Trophoblast cell (in vitro differentiated cells and primary cell): ENCODE data around the gene DKKL1.

Experiments
- DNase-seq, 2 donors: peaks; one replicate each; pipeline ENCODE4 v3.0.0-alpha.2; 2016
- H2AFZ ChIP-seq: 2 replicates; pipeline ENCODE4 v1.6.1; 2013; ENCODE audit warnings: low read length, moderate library complexity, mild to moderate bottlenecking; ENCODE audit not compliant: insufficient read depth, poor library complexity
- H2AK5ac ChIP-seq: 2 replicates; pipeline ENCODE4 v1.6.1; 2013; ENCODE audit warnings: mild to moderate bottlenecking, low read length
- H2BK120ac ChIP-seq: 2 replicates; pipeline ENCODE4 v1.6.1; 2013; ENCODE audit warnings: low read length, mild to moderate bottlenecking, moderate library complexity; ENCODE audit not compliant: insufficient read depth, poor library complexity
- H2BK12ac ChIP-seq: 2 replicates; pipeline ENCODE4 v1.6.1; 2013; ENCODE audit warnings: mild to moderate bottlenecking, low read length, moderate library complexity
- H2BK5ac ChIP-seq: 2 replicates; pipeline ENCODE4 v1.6.1; 2013; ENCODE audit warnings: low read length, low read depth, moderate library complexity, mild to moderate bottlenecking; ENCODE audit not compliant: poor library complexity
- H3K14ac ChIP-seq: 2 replicates; pipeline ENCODE4 v1.6.1; 2013; ENCODE audit warnings: mild to moderate bottlenecking, low read length
- H3K18ac ChIP-seq: 2 replicates; pipeline ENCODE4 v1.6.1; 2013; ENCODE audit warnings: mild to moderate bottlenecking, low read length
- H3K23ac ChIP-seq: 2 replicates; pipeline ENCODE4 v1.6.1; 2013; ENCODE audit warnings: low read length
- H3K27ac ChIP-seq: 2 replicates; pipeline ENCODE4 v1.5.1; 2013; ENCODE audit warnings: low read depth, mild to moderate bottlenecking, inconsistent platforms, low read length, moderate library complexity
- H3K27me3 ChIP-seq: 2 replicates; pipeline ENCODE4 v1.6.1; 2013; ENCODE audit warnings: inconsistent platforms, mild to moderate bottlenecking, low read length, moderate library complexity; ENCODE audit not compliant: insufficient read depth
- H3K36me3 ChIP-seq, 2 experiments: 1 replicate in 1 of 2; 2 replicates in 1 of 2; pipeline ENCODE4 v1.6.1; 2013; ENCODE audit warnings: low read length in 2 of 2, mild to moderate bottlenecking in 2 of 2, moderate library complexity in 1 of 2; ENCODE audit not compliant: insufficient read depth in 2 of 2, control insufficient read depth in 1 of 2
- H3K4ac ChIP-seq: 2 replicates; pipeline ENCODE4 v1.6.1; 2013; ENCODE audit warnings: low read depth, mild to moderate bottlenecking, low read length, moderate library complexity
- H3K4me1 ChIP-seq, 2 experiments: 1 replicate in 1 of 2; 2 replicates in 1 of 2; pipeline ENCODE4 v1.6.1; 2013; ENCODE audit warnings: low read length in 2 of 2, mild to moderate bottlenecking in 2 of 2, moderate library complexity in 1 of 2; ENCODE audit not compliant: insufficient read depth in 2 of 2, control insufficient read depth in 1 of 2
- H3K4me2 ChIP-seq: 2 replicates; pipeline ENCODE4 v1.6.1; 2013; ENCODE audit warnings: inconsistent platforms, mild to moderate bottlenecking, low read length, moderate library complexity
- H3K4me3 ChIP-seq: 2 replicates; pipeline ENCODE4 v1.5.1; 2013; ENCODE audit warnings: mild to moderate bottlenecking, low read depth, low read length, inconsistent platforms
- H3K79me1 ChIP-seq: one replicate; pipeline ENCODE4 v1.6.1; 2013; ENCODE audit warnings: low read length
- H3K79me2 ChIP-seq: 2 replicates; pipeline ENCODE4 v1.6.1; 2013; ENCODE audit warnings: low read length, mild to moderate bottlenecking; ENCODE audit not compliant: control insufficient read depth, insufficient read depth, poor library complexity
- H3K9ac ChIP-seq: 2 replicates; pipeline ENCODE4 v1.6.1; 2013; ENCODE audit warnings: mild to moderate bottlenecking, low read length
- H3K9me3 ChIP-seq: 2 replicates; pipeline ENCODE4 v1.6.1; 2013; ENCODE audit warnings: low read depth, mild to moderate bottlenecking, control low read depth, inconsistent platforms, low read length; ENCODE audit not compliant: insufficient read depth
- H4K12ac ChIP-seq: 2 replicates; pipeline ENCODE4 v1.6.1; 2013; ENCODE audit warnings: low read depth, mild to moderate bottlenecking, low read length, moderate library complexity
- H4K8ac ChIP-seq: 2 replicates; pipeline ENCODE4 v1.6.1; 2013; ENCODE audit warnings: low read depth, mild to moderate bottlenecking, low read length, moderate library complexity
- H4K91ac ChIP-seq: one replicate; pipeline ENCODE4 v1.6.1; 2013; ENCODE audit warnings: low read depth, mild to moderate bottlenecking, low read length, moderate library complexity
- WGBS: extraction: QIAGEN DNeasy Blood & Tissue Kit; methylation state at CpG from one replicate; pipeline ENCODE4 v1.1.7; 2013; ENCODE audit warnings: missing lambda C conversion rate; ENCODE audit not compliant: insufficient read length, insufficient coverage; ENCODE audit errors: extremely low coverage; 5-methylcytosine and 5-hydroxymethylcytosine counted together

The DKKL1 gene

GRCh38 chr19:49336482-49337266, 27.0 kb upstream of the DKKL1 start:
- H2AFZ ChIP-seq: no peak overlapping the region
- no peak overlapping the region for H3K9ac ChIP-seq
- H4K91ac ChIP-seq: no peak overlapping the region
- WGBS: no CpG with 5 or more reads among the region's 10 CpGs
- DNase-seq: no peak
- H3K18ac ChIP-seq: no peak overlapping the region
- peaks cover 12 to 15% of the 10 kb centered on the region in 2 experiments for H3K4me1 ChIP-seq
- no peak overlapping the region for H4K8ac ChIP-seq
- no peaks in the 10 kb centered on the region for H3K79me2 ChIP-seq
- no peak overlapping the region for H3K4ac ChIP-seq
- H3K4me2 ChIP-seq: no peak overlapping the region
- no peak overlapping the region for H3K14ac ChIP-seq
- H3K4me3 ChIP-seq: no peak overlapping the region
- peaks cover 9% of the 10 kb centered on the region for H3K9me3 ChIP-seq
- H3K79me1 ChIP-seq: no peaks in the 10 kb centered on the region
- H3K27ac ChIP-seq: no peak overlapping the region
- no peak overlapping the region for H4K12ac ChIP-seq
- no peak overlapping the region for H2AK5ac ChIP-seq
- no peak overlapping the region for H2BK5ac ChIP-seq
- H3K23ac ChIP-seq: no peak overlapping the region
- no peak overlapping the region for H2BK12ac ChIP-seq
- no peak overlapping the region for H2BK120ac ChIP-seq
- H3K27me3 ChIP-seq: no peaks in the 10 kb centered on the region
- peaks cover 19 to 28% of the 10 kb centered on the region in 2 experiments for H3K36me3 ChIP-seq

- H3K9ac ChIP-seq: no peak overlapping the region
- H3K36me3 ChIP-seq: peaks cover 25 to 33% of the 10 kb centered on the region in 2 experiments
- H2BK5ac ChIP-seq: no peak overlapping the region
- no peaks in the 10 kb centered on the region for H3K79me2 ChIP-seq
- peaks cover 12 to 15% of the 10 kb centered on the region in 2 experiments for H3K4me1 ChIP-seq
- H2AFZ ChIP-seq: no peak overlapping the region
- H3K79me1 ChIP-seq: no peaks in the 10 kb centered on the region
- peaks cover 11% of the 10 kb centered on the region for H3K9me3 ChIP-seq
- no peak overlapping the region for H3K4me3 ChIP-seq
- DNase-seq: no peak
- no peak overlapping the region for H3K18ac ChIP-seq
- no peak overlapping the region for H2AK5ac ChIP-seq
- H3K4me2 ChIP-seq: no peak overlapping the region
- H3K14ac ChIP-seq: no peak overlapping the region
- no peak overlapping the region for H3K23ac ChIP-seq
- H3K4ac ChIP-seq: no peak overlapping the region
- no CpG with 5 or more reads among the region's 19 CpGs for WGBS
- H2BK120ac ChIP-seq: no peak overlapping the region
- H3K27me3 ChIP-seq: no peaks in the 10 kb centered on the region
- H4K91ac ChIP-seq: no peak overlapping the region
- H4K8ac ChIP-seq: no peak overlapping the region
- no peak overlapping the region for H3K27ac ChIP-seq
- no peak overlapping the region for H2BK12ac ChIP-seq
- no peak overlapping the region for H4K12ac ChIP-seq
These were observed 26.2 kb upstream of the DKKL1 start for GRCh38 chr19:49337267-49338022.

GRCh38 chr19:49338023-49338677, 25.5 kb upstream of the DKKL1 start:
- no CpG with 5 or more reads among the region's 34 CpGs for WGBS
- H3K4me1 ChIP-seq: peaks cover 12 to 15% of the 10 kb centered on the region in 2 experiments
- H3K4me3 ChIP-seq: no peak overlapping the region
- H2AK5ac ChIP-seq: no peak overlapping the region
- no peak overlapping the region for H4K8ac ChIP-seq
- peaks cover 31 to 41% of the 10 kb centered on the region in 2 experiments for H3K36me3 ChIP-seq
- no peak overlapping the region for H3K23ac ChIP-seq
- no peaks in the 10 kb centered on the region for H3K79me1 ChIP-seq
- no peak overlapping the region for H3K4ac ChIP-seq
- peak overlapping the region; percentile 15 for H3K4me2 ChIP-seq
- no peak for DNase-seq
- H2AFZ ChIP-seq: no peak overlapping the region
- H3K9me3 ChIP-seq: peaks cover 11% of the 10 kb centered on the region
- H4K91ac ChIP-seq: no peak overlapping the region
- no peaks in the 10 kb centered on the region for H3K79me2 ChIP-seq
- H3K27ac ChIP-seq: no peak overlapping the region
- H3K27me3 ChIP-seq: no peaks in the 10 kb centered on the region
- no peak overlapping the region for H4K12ac ChIP-seq
- H3K18ac ChIP-seq: no peak overlapping the region
- no peak overlapping the region for H3K9ac ChIP-seq
- H2BK5ac ChIP-seq: no peak overlapping the region
- H3K14ac ChIP-seq: no peak overlapping the region
- H2BK120ac ChIP-seq: no peak overlapping the region
- no peak overlapping the region for H2BK12ac ChIP-seq

- WGBS: no CpG with 5 or more reads among the region's 30 CpGs
- no peak overlapping the region for H2BK5ac ChIP-seq
These were observed 24.9 kb upstream of the DKKL1 start for GRCh38 chr19:49338691-49339300.

More at GRCh38 chr19:49338691-49339300, 24.9 kb upstream of the DKKL1 start:
- H3K18ac ChIP-seq: no peak overlapping the region
- H3K27ac ChIP-seq: no peak overlapping the region
- no peak overlapping the region for H2AFZ ChIP-seq
- no peak overlapping the region for H2AK5ac ChIP-seq
- no peaks in the 10 kb centered on the region for H3K79me2 ChIP-seq
- no peaks in the 10 kb centered on the region for H3K79me1 ChIP-seq
- H3K36me3 ChIP-seq: peaks cover 37 to 46% of the 10 kb centered on the region in 2 experiments
- H3K9me3 ChIP-seq: peaks cover 10% of the 10 kb centered on the region
- H3K23ac ChIP-seq: no peak overlapping the region
- no peak overlapping the region for H2BK12ac ChIP-seq
- H3K14ac ChIP-seq: no peak overlapping the region
- no peak overlapping the region for H3K9ac ChIP-seq
- H3K27me3 ChIP-seq: no peaks in the 10 kb centered on the region
- H4K12ac ChIP-seq: no peak overlapping the region
- no peak overlapping the region for H4K8ac ChIP-seq
- peaks cover 12 to 15% of the 10 kb centered on the region in 2 experiments for H3K4me1 ChIP-seq
- no peak overlapping the region for H3K4me3 ChIP-seq
- H3K4me2 ChIP-seq: peak overlapping the region; percentile 53
- H4K91ac ChIP-seq: no peak overlapping the region
- peak; percentile 60 to 77 for DNase-seq
- H2BK120ac ChIP-seq: no peak overlapping the region
- H3K4ac ChIP-seq: no peak overlapping the region
